Gastrocnemius medialis (tissue), 4 donors: ENCODE results near the gene ATP23.

ENCODE experiments used
- POLR2A ChIP-seq, 2 donors: fragments of 450-650 bp; IDR thresholded peaks; one replicate each; pipeline ENCODE4 v1.6.1; 2017; ENCODE audit warnings: antibody characterized with exemption in 2 of 2, mild to moderate bottlenecking in 2 of 2, moderate library complexity in 2 of 2
- TF ChIP-seq, protein P1 (sequence below), 5 experiments: fragments of 450-650 bp in 3 of 5; fragments of 200-600 bp in 2 of 5; sonication (generic) in 2 of 5; IDR thresholded peaks in 4 of 5; conservative IDR thresholded peaks in 1 of 5; 1 replicate in 4 of 5; 2 replicates in 1 of 5; pipeline ENCODE4 v1.5.1; 2016 to 2019; ENCODE audit warnings: antibody characterized with exemption in 5 of 5, mild to moderate bottlenecking in 3 of 5, moderate library complexity in 3 of 5

DNA sequence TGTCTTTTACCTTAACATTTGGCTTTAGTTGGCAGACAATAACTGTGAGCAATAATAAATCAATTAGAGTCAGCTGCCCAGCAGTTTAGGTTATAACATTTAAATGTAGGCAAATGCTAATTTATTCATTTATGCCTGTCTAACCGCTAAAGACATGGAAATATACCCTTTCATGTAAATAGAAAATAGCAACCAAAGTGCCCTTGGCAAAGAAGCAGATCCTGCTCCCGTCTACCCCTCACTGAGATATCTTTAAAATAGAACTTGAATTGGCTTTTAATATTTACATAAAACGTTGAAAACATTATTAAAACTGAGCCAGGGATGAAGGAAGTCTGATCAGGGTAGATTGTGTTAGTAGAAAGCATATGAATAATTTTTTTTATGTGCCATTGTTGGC is 67.3 kb downstream of the ATP23 start:
- TF ChIP-seq, protein P1, sequence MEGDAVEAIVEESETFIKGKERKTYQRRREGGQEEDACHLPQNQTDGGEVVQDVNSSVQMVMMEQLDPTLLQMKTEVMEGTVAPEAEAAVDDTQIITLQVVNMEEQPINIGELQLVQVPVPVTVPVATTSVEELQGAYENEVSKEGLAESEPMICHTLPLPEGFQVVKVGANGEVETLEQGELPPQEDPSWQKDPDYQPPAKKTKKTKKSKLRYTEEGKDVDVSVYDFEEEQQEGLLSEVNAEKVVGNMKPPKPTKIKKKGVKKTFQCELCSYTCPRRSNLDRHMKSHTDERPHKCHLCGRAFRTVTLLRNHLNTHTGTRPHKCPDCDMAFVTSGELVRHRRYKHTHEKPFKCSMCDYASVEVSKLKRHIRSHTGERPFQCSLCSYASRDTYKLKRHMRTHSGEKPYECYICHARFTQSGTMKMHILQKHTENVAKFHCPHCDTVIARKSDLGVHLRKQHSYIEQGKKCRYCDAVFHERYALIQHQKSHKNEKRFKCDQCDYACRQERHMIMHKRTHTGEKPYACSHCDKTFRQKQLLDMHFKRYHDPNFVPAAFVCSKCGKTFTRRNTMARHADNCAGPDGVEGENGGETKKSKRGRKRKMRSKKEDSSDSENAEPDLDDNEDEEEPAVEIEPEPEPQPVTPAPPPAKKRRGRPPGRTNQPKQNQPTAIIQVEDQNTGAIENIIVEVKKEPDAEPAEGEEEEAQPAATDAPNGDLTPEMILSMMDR (IDR thresholded peaks at IDR 0.05 in 4 of 5, conservative IDR thresholded peaks at IDR 0.05 in 1 of 5) = no peak
- no peak for TF ChIP-seq POLR2A (IDR thresholded peaks at IDR 0.05)
